ENCODE results near the gene SHISA8. TPM values are rescaled to one million over a fixed set of nuclear protein-coding genes. Genes with fewer than 3 reads are reported as not detected.

The SHISA8 gene
- total RNA-seq, 1 donor from 2014 or later = not detected

GRCh38 chr22:41934284-41935014, 19.6 kb upstream of the SHISA8 start:
- DNase-seq (ENCODE audit: extremely low read depth, low read depth, low spot score) = no peak

GRCh38 chr22:41933411-41934177, 18.7 kb upstream of the SHISA8 start:
- DNase-seq (ENCODE audit: extremely low read depth, low read depth, low spot score) = no peak

GRCh38 chr22:41932353-41932752, 17.5 kb upstream of the SHISA8 start:
- no peak for DNase-seq (ENCODE audit: extremely low read depth, low read depth, low spot score)

GRCh38 chr22:41931701-41932269, 16.9 kb upstream of the SHISA8 start:
- no peak for DNase-seq (ENCODE audit: extremely low read depth, low read depth, low spot score)

GRCh38 chr22:41929418-41929810, 14.5 kb upstream of the SHISA8 start:
- DNase-seq (ENCODE audit: extremely low read depth, low read depth, low spot score) = no peak

- no peak for DNase-seq (ENCODE audit: extremely low read depth, low read depth, low spot score)
Measured at GRCh38 chr22:41928593-41929417, 13.9 kb upstream of the SHISA8 start.

GRCh38 chr22:41927813-41928212, 12.9 kb upstream of the SHISA8 start:
- DNase-seq (ENCODE audit: extremely low read depth, low read depth, low spot score) = no peak

GRCh38 chr22:41925783-41926460, 11.0 kb upstream of the SHISA8 start:
- no peak for DNase-seq (ENCODE audit: extremely low read depth, low read depth, low spot score)

- DNase-seq (ENCODE audit: extremely low read depth, low read depth, low spot score) = no peak
Measured at GRCh38 chr22:41923595-41924276, 8.9 kb upstream of the SHISA8 start.

GRCh38 chr22:41922940-41923594, 8.2 kb upstream of the SHISA8 start:
- no peak for DNase-seq (ENCODE audit: extremely low read depth, low read depth, low spot score)

GRCh38 chr22:41922328-41922727, 7.5 kb upstream of the SHISA8 start:
- no peak for DNase-seq (ENCODE audit: extremely low read depth, low read depth, low spot score)

GRCh38 chr22:41920271-41920976, 5.5 kb upstream of the SHISA8 start:
- no peak for DNase-seq (ENCODE audit: extremely low read depth, low read depth, low spot score)

- DNase-seq (ENCODE audit: extremely low read depth, low read depth, low spot score) = no peak
Measured at GRCh38 chr22:41919357-41920224, 4.7 kb upstream of the SHISA8 start.

- DNase-seq (ENCODE audit: extremely low read depth, low read depth, low spot score) = no peak
Measured at GRCh38 chr22:41917903-41918791, 3.3 kb upstream of the SHISA8 start.

GRCh38 chr22:41917375-41917902, 2.6 kb upstream of the SHISA8 start:
- DNase-seq (ENCODE audit: extremely low read depth, low read depth, low spot score) = no peak

GRCh38 chr22:41916745-41917358, 2.0 kb upstream of the SHISA8 start:
- no peak for DNase-seq (ENCODE audit: extremely low read depth, low read depth, low spot score)
